Measurements from ENCODE around the gene TMBIM6.

TMBIM6 gene

GRCh38 chr12:49793620-49794019 is 52.3 kb downstream of the TMBIM6 start:
- Histone ChIP-seq H3K4me2 (no peak overlapping the region), H3K27ac (no peak overlapping the region), H2AFZ (ENCODE audit: low read depth) (no peak overlapping the region), H3K27me3 (ENCODE audit: insufficient read depth, low read depth) (peaks cover 8% of the 10 kb centered on the region; the same call in 1 of the 2 replicates), H3K79me2 (ENCODE audit: insufficient read depth, low read depth) (no peaks in the 10 kb centered on the region), H3K36me3 (ENCODE audit: insufficient read depth) (no peaks in the 10 kb centered on the region), H4K20me1 (ENCODE audit: insufficient read depth) (no peaks in the 10 kb centered on the region), H3K9ac (no peak overlapping the region), H3K4me1 (ENCODE audit: low read depth, poor library complexity, severe bottlenecking) (no peaks in the 10 kb centered on the region), H3K4me3 (IDR thresholded peaks at IDR 0.05; ENCODE audit: insufficient read depth, low read depth, low read length) (no peak overlapping the region)
- TF ChIP-seq CTCF (conservative IDR thresholded peaks at IDR 0.05; ENCODE audit: low read depth, low read length) = no peak

- no peaks in the 10 kb centered on the region for H3K4me1 ChIP-seq (ENCODE audit: low read depth, poor library complexity, severe bottlenecking)
- no peak overlapping the region for H3K4me3 ChIP-seq (IDR thresholded peaks at IDR 0.05; ENCODE audit: insufficient read depth, low read depth, low read length)
- no peaks in the 10 kb centered on the region for H3K36me3 ChIP-seq (ENCODE audit: insufficient read depth)
- H3K27me3 ChIP-seq (ENCODE audit: insufficient read depth, low read depth) = peaks cover 8% of the 10 kb centered on the region; the same call in 1 of the 2 replicates
- no peak for TF ChIP-seq CTCF (conservative IDR thresholded peaks at IDR 0.05; ENCODE audit: low read depth, low read length)
- H4K20me1 ChIP-seq (ENCODE audit: insufficient read depth) = no peaks in the 10 kb centered on the region
- H3K9ac ChIP-seq = no peak overlapping the region
- H2AFZ ChIP-seq (ENCODE audit: low read depth) = no peak overlapping the region
- H3K79me2 ChIP-seq (ENCODE audit: insufficient read depth, low read depth) = no peaks in the 10 kb centered on the region
- no peak overlapping the region for H3K27ac ChIP-seq
- H3K4me2 ChIP-seq = no peak overlapping the region
Observed at GRCh38 chr12:49794021-49794420, 52.7 kb downstream of the TMBIM6 start.

GRCh38 chr12:49794811-49795653 is 53.7 kb downstream of the TMBIM6 start:
- H2AFZ ChIP-seq (ENCODE audit: low read depth) = no peak overlapping the region
- H3K9ac ChIP-seq = no peak overlapping the region
- no peaks in the 10 kb centered on the region for H3K36me3 ChIP-seq (ENCODE audit: insufficient read depth)
- H3K79me2 ChIP-seq (ENCODE audit: insufficient read depth, low read depth) = no peaks in the 10 kb centered on the region
- no peak overlapping the region for H3K4me2 ChIP-seq
- H3K27me3 ChIP-seq (ENCODE audit: insufficient read depth, low read depth) = peaks cover 2% of the 10 kb centered on the region; the same call in 1 of the 2 replicates
- no peak overlapping the region for H3K27ac ChIP-seq
- H4K20me1 ChIP-seq (ENCODE audit: insufficient read depth) = no peaks in the 10 kb centered on the region
- TF ChIP-seq CTCF (conservative IDR thresholded peaks at IDR 0.05; ENCODE audit: low read depth, low read length) = no peak
- no peaks in the 10 kb centered on the region for H3K4me1 ChIP-seq (ENCODE audit: low read depth, poor library complexity, severe bottlenecking)
- no peak overlapping the region for H3K4me3 ChIP-seq (IDR thresholded peaks at IDR 0.05; ENCODE audit: insufficient read depth, low read depth, low read length)

GRCh38 chr12:49795654-49796105 is 54.3 kb downstream of the TMBIM6 start:
- no peaks in the 10 kb centered on the region for H3K79me2 ChIP-seq (ENCODE audit: insufficient read depth, low read depth)
- no peak overlapping the region for H3K4me2 ChIP-seq
- H3K4me1 ChIP-seq (ENCODE audit: low read depth, poor library complexity, severe bottlenecking) = no peaks in the 10 kb centered on the region
- H3K27me3 ChIP-seq (ENCODE audit: insufficient read depth, low read depth) = no peaks in the 10 kb centered on the region; the same call in 1 of the 2 replicates
- H2AFZ ChIP-seq (ENCODE audit: low read depth) = no peak overlapping the region
- H3K36me3 ChIP-seq (ENCODE audit: insufficient read depth) = no peaks in the 10 kb centered on the region
- H3K27ac ChIP-seq = no peak overlapping the region
- H4K20me1 ChIP-seq (ENCODE audit: insufficient read depth) = no peaks in the 10 kb centered on the region
- no peak for TF ChIP-seq CTCF (conservative IDR thresholded peaks at IDR 0.05; ENCODE audit: low read depth, low read length)
- H3K9ac ChIP-seq = no peak overlapping the region
- H3K4me3 ChIP-seq (IDR thresholded peaks at IDR 0.05; ENCODE audit: insufficient read depth, low read depth, low read length) = no peak overlapping the region

All from KMS-11 (cell line).